ENCODE data around the gene RGS21. TPM values are rescaled to one million over a fixed set of nuclear protein-coding genes. Genes with fewer than 3 reads are reported as not detected.

Gene RGS21
- total RNA-seq, 1 donor from 2014 or later = not detected

- no peaks in the 10 kb centered on the region for H3K9me3 Mint-ChIP-seq (ENCODE audit: unreplicated experiment)
- H3K4me1 Mint-ChIP-seq (ENCODE audit: unreplicated experiment) = no peaks in the 10 kb centered on the region
- no peaks in the 10 kb centered on the region for H3K36me3 Mint-ChIP-seq (ENCODE audit: unreplicated experiment)
- DNase-seq (ENCODE audit: extremely low spot score, unreplicated experiment) = no peak
- H3K4me3 Mint-ChIP-seq (ENCODE audit: unreplicated experiment) = no peak overlapping the region
- TF ChIP-seq, protein P1, sequence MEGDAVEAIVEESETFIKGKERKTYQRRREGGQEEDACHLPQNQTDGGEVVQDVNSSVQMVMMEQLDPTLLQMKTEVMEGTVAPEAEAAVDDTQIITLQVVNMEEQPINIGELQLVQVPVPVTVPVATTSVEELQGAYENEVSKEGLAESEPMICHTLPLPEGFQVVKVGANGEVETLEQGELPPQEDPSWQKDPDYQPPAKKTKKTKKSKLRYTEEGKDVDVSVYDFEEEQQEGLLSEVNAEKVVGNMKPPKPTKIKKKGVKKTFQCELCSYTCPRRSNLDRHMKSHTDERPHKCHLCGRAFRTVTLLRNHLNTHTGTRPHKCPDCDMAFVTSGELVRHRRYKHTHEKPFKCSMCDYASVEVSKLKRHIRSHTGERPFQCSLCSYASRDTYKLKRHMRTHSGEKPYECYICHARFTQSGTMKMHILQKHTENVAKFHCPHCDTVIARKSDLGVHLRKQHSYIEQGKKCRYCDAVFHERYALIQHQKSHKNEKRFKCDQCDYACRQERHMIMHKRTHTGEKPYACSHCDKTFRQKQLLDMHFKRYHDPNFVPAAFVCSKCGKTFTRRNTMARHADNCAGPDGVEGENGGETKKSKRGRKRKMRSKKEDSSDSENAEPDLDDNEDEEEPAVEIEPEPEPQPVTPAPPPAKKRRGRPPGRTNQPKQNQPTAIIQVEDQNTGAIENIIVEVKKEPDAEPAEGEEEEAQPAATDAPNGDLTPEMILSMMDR (IDR thresholded peaks at IDR 0.05) = no peak
- H3K27ac Mint-ChIP-seq (ENCODE audit: unreplicated experiment) = no peak overlapping the region
- peaks cover 2% of the 10 kb centered on the region for H3K27me3 Mint-ChIP-seq (ENCODE audit: unreplicated experiment)
Measured at GRCh38 chr1:192357924-192358323, 41.1 kb downstream of the RGS21 start.

DNA sequence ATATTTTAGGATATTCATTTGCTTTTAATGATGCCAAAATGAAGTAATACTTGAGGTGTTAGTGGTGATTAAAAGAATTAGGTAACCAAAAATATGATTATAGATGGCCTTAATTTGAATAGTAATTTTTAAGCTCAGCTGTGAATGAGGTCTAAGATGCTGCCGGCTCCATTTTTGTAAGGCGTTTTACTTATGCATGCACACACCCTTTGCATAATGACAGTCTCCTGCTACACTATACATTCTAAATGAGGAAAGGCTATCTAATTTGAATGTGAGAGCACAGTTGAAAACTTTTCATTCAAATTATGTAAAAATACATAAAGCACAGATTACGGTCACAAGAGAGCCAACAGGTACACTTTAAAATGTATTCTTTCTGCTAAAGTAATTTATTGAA lies 41.6 kb downstream of the RGS21 start:
- no peak overlapping the region for H3K4me3 Mint-ChIP-seq (ENCODE audit: unreplicated experiment)
- peaks cover 2% of the 10 kb centered on the region for H3K27me3 Mint-ChIP-seq (ENCODE audit: unreplicated experiment)
- no peaks in the 10 kb centered on the region for H3K36me3 Mint-ChIP-seq (ENCODE audit: unreplicated experiment)
- H3K27ac Mint-ChIP-seq (ENCODE audit: unreplicated experiment) = no peak overlapping the region
- H3K4me1 Mint-ChIP-seq (ENCODE audit: unreplicated experiment) = no peaks in the 10 kb centered on the region
- no peak for DNase-seq (ENCODE audit: extremely low spot score, unreplicated experiment)
- no peaks in the 10 kb centered on the region for H3K9me3 Mint-ChIP-seq (ENCODE audit: unreplicated experiment)
- TF ChIP-seq, protein P1 (IDR thresholded peaks at IDR 0.05) = no peak

GRCh38 chr1:192358822-192359221 lies 42.0 kb downstream of the RGS21 start:
- no peaks in the 10 kb centered on the region for H3K9me3 Mint-ChIP-seq (ENCODE audit: unreplicated experiment)
- DNase-seq (ENCODE audit: extremely low spot score, unreplicated experiment) = no peak
- H3K27ac Mint-ChIP-seq (ENCODE audit: unreplicated experiment) = no peak overlapping the region
- TF ChIP-seq, protein P1 (IDR thresholded peaks at IDR 0.05) = no peak
- H3K36me3 Mint-ChIP-seq (ENCODE audit: unreplicated experiment) = no peaks in the 10 kb centered on the region
- peaks cover 2% of the 10 kb centered on the region for H3K27me3 Mint-ChIP-seq (ENCODE audit: unreplicated experiment)
- no peak overlapping the region for H3K4me3 Mint-ChIP-seq (ENCODE audit: unreplicated experiment)
- no peaks in the 10 kb centered on the region for H3K4me1 Mint-ChIP-seq (ENCODE audit: unreplicated experiment)

DNA sequence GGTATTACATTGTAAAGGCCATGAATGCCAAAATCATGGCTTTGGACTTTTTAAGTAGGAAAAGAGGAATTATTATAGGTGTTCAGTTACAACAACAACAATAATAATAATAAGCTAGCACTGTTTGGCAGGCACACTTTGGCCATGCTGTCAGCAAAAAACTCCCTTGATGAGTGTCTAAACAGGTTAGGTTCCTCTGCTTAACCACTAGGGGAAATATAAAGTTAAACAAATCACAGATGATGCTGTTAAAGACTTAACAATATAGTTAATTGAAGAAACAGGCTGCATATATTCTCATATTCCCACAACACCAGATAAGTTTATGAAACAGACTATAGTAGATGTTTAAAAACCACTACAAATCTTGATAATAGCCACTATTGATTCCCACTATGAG lies 46.4 kb downstream of the RGS21 start:
- H3K27me3 Mint-ChIP-seq (ENCODE audit: unreplicated experiment) = peaks cover 2% of the 10 kb centered on the region
- no peaks in the 10 kb centered on the region for H3K4me1 Mint-ChIP-seq (ENCODE audit: unreplicated experiment)
- H3K4me3 Mint-ChIP-seq (ENCODE audit: unreplicated experiment) = no peak overlapping the region
- TF ChIP-seq, protein P1 (IDR thresholded peaks at IDR 0.05) = no peak
- no peaks in the 10 kb centered on the region for H3K9me3 Mint-ChIP-seq (ENCODE audit: unreplicated experiment)
- H3K27ac Mint-ChIP-seq (ENCODE audit: unreplicated experiment) = no peak overlapping the region
- no peaks in the 10 kb centered on the region for H3K36me3 Mint-ChIP-seq (ENCODE audit: unreplicated experiment)
- DNase-seq (ENCODE audit: extremely low spot score, unreplicated experiment) = no peak

DNA sequence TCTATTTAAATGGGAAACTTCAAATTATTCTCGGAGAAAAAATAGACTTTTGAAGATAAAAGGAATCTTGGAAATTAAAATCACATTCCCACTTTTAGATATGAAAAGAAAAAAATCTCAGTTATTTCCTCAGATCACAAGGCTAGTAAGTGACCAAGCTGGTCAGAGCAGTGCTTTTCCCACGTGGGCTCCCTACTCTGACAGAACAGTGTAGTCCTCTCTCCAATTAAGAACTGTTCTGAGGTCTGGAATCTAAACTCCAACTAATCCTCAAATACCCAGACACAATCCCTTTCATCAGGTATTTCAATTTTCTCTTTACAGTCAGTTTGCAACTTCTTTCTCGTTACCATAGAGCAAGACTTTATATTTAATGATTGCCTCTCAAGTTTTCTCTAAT lies 50.6 kb downstream of the RGS21 start:
- DNase-seq (ENCODE audit: extremely low spot score, unreplicated experiment) = no peak
- no peaks in the 10 kb centered on the region for H3K27me3 Mint-ChIP-seq (ENCODE audit: unreplicated experiment)
- no peaks in the 10 kb centered on the region for H3K9me3 Mint-ChIP-seq (ENCODE audit: unreplicated experiment)
- no peak overlapping the region for H3K27ac Mint-ChIP-seq (ENCODE audit: unreplicated experiment)
- TF ChIP-seq, protein P1 (IDR thresholded peaks at IDR 0.05) = no peak
- no peaks in the 10 kb centered on the region for H3K4me1 Mint-ChIP-seq (ENCODE audit: unreplicated experiment)
- no peaks in the 10 kb centered on the region for H3K36me3 Mint-ChIP-seq (ENCODE audit: unreplicated experiment)
- no peak overlapping the region for H3K4me3 Mint-ChIP-seq (ENCODE audit: unreplicated experiment)
